PC-9 (cell line): ENCODE data around the gene CLASP1. TPM values are rescaled to one million over a fixed set of nuclear protein-coding genes. Genes with fewer than 3 reads are reported as not detected.

ENCODE experiments used
- BruUV-seq: library from RNA; stranded (reverse); fragments of 400-500 nt; replicated peaks from 2 replicates; lab custom pipeline; 2021; lab: Mats Ljungman, UMichigan
- CTCF ChIA-PET: fragments of 300-600 bp; sonication (Branson Sonifier 250); formaldehyde crosslinking; loops from one replicate; lab custom pipeline; 2022; ENCODE audit warnings: antibody characterized with exemption; lab: Charles Lee
- POLR2A ChIA-PET: fragments of 300-600 bp; sonication (Branson Sonifier 250); formaldehyde crosslinking; loops from one replicate; lab custom pipeline; 2022; ENCODE audit warnings: antibody characterized with exemption; ENCODE audit not compliant: unreplicated experiment; lab: Charles Lee
- DNase-seq, 2 experiments: peaks; one replicate each; pipeline versions ENCODE4 v3.0.0 to v3.0.0-alpha.2; 2015 to 2022; ENCODE audit warnings: mixed read lengths in 1 of 2
- H2AFZ ChIP-seq: fragments of 200-600 bp; sonication (generic); 2 replicates; pipeline ENCODE4 v1.8.1; 2017; ENCODE audit warnings: antibody characterized with exemption
- H3F3A ChIP-seq: fragments of 200-600 bp; sonication (generic); 2 replicates; pipeline ENCODE4 v1.8.1; 2017; ENCODE audit warnings: antibody characterized with exemption, mild to moderate bottlenecking, low read depth; ENCODE audit not compliant: insufficient read depth
- H3K27ac ChIP-seq: fragments of 200-600 bp; sonication (generic); 2 replicates; pipeline ENCODE4 v1.6.1; 2016; ENCODE audit warnings: mixed run types
- H3K27me3 ChIP-seq: fragments of 200-600 bp; sonication (generic); 2 replicates; pipeline ENCODE4 v1.6.1; 2016; ENCODE audit warnings: low read depth, mixed run types; ENCODE audit not compliant: insufficient read depth
- H3K36me3 ChIP-seq: fragments of 200-600 bp; sonication (generic); 2 replicates; pipeline ENCODE4 v1.6.1; 2016; ENCODE audit warnings: low read depth, mixed run types
- H3K4me1 ChIP-seq: fragments of 200-600 bp; sonication (generic); replicated peaks from 2 replicates; pipeline ENCODE4 v1.6.1; 2016; ENCODE audit warnings: mixed run types; ENCODE audit not compliant: insufficient read depth
- H3K4me2 ChIP-seq: fragments of 200-600 bp; sonication (generic); 2 replicates; pipeline ENCODE4 v1.6.1; 2017; ENCODE audit warnings: mixed run types
- H3K4me3 ChIP-seq: fragments of 200-600 bp; sonication (generic); 2 replicates; pipeline ENCODE4 v1.6.1; 2016; ENCODE audit warnings: mixed run types
- H3K79me2 ChIP-seq: fragments of 200-600 bp; sonication (generic); 2 replicates; pipeline ENCODE4 v1.6.1; 2017; ENCODE audit warnings: low read depth, mixed run types
- H3K9me2 ChIP-seq: fragments of 200-600 bp; sonication (generic); 2 replicates; pipeline ENCODE4 v1.8.1; 2017; ENCODE audit warnings: mild to moderate bottlenecking; ENCODE audit not compliant: insufficient read depth
- H3K9me3 ChIP-seq: fragments of 200-600 bp; sonication (generic); 2 replicates; pipeline ENCODE4 v1.8.1; 2016; ENCODE audit warnings: low read depth; ENCODE audit not compliant: insufficient read depth
- H4K20me1 ChIP-seq: fragments of 200-600 bp; sonication (generic); 2 replicates; pipeline ENCODE4 v1.8.1; 2017; ENCODE audit not compliant: insufficient read depth
- EZH2 ChIP-seq: fragments of 200-600 bp; sonication (generic); IDR thresholded peaks from 2 replicates; pipeline ENCODE4 v1.8.0; 2017; ENCODE audit warnings: antibody characterized with exemption, low read depth
- intact Hi-C: fragments of 100-400 bp; cut with micrococcal nuclease; formaldehyde crosslinking; loops from one replicate; pipeline ENCODE4 v1.10.0; 2022; ENCODE audit not compliant: unreplicated experiment
- total RNA-seq: library from RNA; stranded (reverse); gene quantifications from 2 replicates; pipeline ENCODE4 v1.2.3, GENCODE V29; 2021
- TF ChIP-seq, protein P1 (sequence below): fragments of 200-600 bp; sonication (generic); conservative IDR thresholded peaks from 2 replicates; pipeline ENCODE4 v1.6.1; 2017; ENCODE audit warnings: mixed run types, antibody characterized with exemption, mild to moderate bottlenecking, moderate library complexity

Gene CLASP1
- total RNA-seq, 1 experiment from 2014 or later, result 61.8 TPM

DNA sequence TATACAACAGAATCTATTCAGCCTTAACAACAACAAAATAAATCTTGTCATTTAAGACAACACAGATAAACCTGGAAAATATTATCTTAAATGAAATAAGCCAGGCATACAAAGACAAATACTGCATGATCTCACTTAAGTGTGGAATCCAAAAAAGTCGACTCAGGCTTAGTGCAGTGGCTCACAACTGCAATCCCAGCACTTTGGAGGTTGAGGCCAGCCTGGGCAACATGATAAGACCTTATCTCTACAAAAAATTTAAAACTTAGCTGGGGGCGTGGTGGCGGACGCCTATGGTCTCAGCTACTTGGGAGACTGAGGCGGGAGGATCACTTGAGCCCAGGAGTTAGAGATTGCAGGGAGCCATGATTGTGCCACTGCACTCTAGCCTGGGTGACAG lies 193.8 kb downstream of the CLASP1 start:
- H3K79me2 ChIP-seq, result no peaks in the 10 kb centered on the region
- CTCF ChIA-PET, result no interaction called here
- H4K20me1 ChIP-seq, result no peaks in the 10 kb centered on the region; the same call in 1 of the 2 replicates
- no peaks in the 10 kb centered on the region for H3K9me2 ChIP-seq
- DNase-seq, result no peak
- TF ChIP-seq, protein P1, sequence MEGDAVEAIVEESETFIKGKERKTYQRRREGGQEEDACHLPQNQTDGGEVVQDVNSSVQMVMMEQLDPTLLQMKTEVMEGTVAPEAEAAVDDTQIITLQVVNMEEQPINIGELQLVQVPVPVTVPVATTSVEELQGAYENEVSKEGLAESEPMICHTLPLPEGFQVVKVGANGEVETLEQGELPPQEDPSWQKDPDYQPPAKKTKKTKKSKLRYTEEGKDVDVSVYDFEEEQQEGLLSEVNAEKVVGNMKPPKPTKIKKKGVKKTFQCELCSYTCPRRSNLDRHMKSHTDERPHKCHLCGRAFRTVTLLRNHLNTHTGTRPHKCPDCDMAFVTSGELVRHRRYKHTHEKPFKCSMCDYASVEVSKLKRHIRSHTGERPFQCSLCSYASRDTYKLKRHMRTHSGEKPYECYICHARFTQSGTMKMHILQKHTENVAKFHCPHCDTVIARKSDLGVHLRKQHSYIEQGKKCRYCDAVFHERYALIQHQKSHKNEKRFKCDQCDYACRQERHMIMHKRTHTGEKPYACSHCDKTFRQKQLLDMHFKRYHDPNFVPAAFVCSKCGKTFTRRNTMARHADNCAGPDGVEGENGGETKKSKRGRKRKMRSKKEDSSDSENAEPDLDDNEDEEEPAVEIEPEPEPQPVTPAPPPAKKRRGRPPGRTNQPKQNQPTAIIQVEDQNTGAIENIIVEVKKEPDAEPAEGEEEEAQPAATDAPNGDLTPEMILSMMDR, result no peak
- TF ChIP-seq EZH2, result no peak
- H3K4me3 ChIP-seq, result no peak overlapping the region
- no peak overlapping the region for H3K27ac ChIP-seq
- H3K27me3 ChIP-seq, result no peaks in the 10 kb centered on the region
- H3K9me3 ChIP-seq, result no peaks in the 10 kb centered on the region
- intact Hi-C loops, result no loop called here
- H3K4me1 ChIP-seq, result no peaks in the 10 kb centered on the region
- H2AFZ ChIP-seq, result no peak overlapping the region
- no TSS peak for BruUV-seq
- no peaks in the 10 kb centered on the region for H3F3A ChIP-seq
- H3K36me3 ChIP-seq, result peaks cover 39% of the 10 kb centered on the region; the same call in 1 of the 2 replicates
- no peak overlapping the region for H3K4me2 ChIP-seq
- POLR2A ChIA-PET, result no interaction called here

DNA sequence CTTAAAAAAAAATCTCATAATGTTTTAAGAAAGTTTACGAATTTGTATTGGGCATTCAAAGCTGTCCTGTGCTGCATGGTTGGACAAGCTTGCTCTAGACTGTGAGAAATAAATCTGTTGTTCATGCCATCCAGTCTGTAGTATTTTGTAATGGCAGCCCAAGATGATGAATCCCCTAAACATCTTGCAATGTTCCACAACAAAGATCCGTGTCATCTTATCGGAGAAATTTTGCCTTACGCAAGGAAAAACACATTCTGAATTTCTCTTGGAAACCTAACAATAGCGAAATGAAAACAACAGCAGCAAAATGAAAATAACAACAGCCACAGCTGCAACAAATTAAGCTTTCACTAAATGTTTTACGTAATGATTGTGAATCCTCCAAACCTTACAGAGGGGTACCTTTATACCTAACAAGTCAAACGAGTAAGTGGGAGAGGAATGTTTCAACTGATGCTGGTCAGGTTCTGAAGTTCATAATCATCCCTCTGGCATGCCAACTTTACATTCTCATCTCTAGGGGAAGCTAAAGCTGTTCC lies 194.6 kb downstream of the CLASP1 start:
- Histone ChIP-seq H3K9me3 (no peaks in the 10 kb centered on the region), H3K4me2 (no peak overlapping the region), H3K9me2 (no peaks in the 10 kb centered on the region), H3K4me1 (no peaks in the 10 kb centered on the region), H3K27ac (no peak overlapping the region), H3F3A (no peaks in the 10 kb centered on the region), H3K79me2 (no peaks in the 10 kb centered on the region), H3K36me3 (peaks cover 35% of the 10 kb centered on the region; the same call in 1 of the 2 replicates), H4K20me1 (no peaks in the 10 kb centered on the region; the same call in 1 of the 2 replicates), H2AFZ (no peak overlapping the region), H3K4me3 (no peak overlapping the region), H3K27me3 (no peaks in the 10 kb centered on the region)
- ChIA-PET CTCF (no interaction called here), POLR2A (no interaction called here)
- DNase-seq, result no peak
- intact Hi-C loops, result no loop called here
- no TSS peak for BruUV-seq
- no peak for TF ChIP-seq EZH2
- TF ChIP-seq, protein P1, result no peak

- TF ChIP-seq, protein P1, result no peak
- no peak for TF ChIP-seq EZH2
- no peaks in the 10 kb centered on the region for H3K9me2 ChIP-seq
- no peak overlapping the region for H3K4me2 ChIP-seq
- no peaks in the 10 kb centered on the region for H3K27me3 ChIP-seq
- POLR2A ChIA-PET, result no interaction called here
- H3F3A ChIP-seq, result no peaks in the 10 kb centered on the region
- peaks cover 30% of the 10 kb centered on the region; the same call in 1 of the 2 replicates for H3K36me3 ChIP-seq
- DNase-seq, result no peak
- no peaks in the 10 kb centered on the region; the same call in 1 of the 2 replicates for H4K20me1 ChIP-seq
- no peaks in the 10 kb centered on the region for H3K4me1 ChIP-seq
- no peaks in the 10 kb centered on the region for H3K79me2 ChIP-seq
- CTCF ChIA-PET, result no interaction called here
- H3K4me3 ChIP-seq, result no peak overlapping the region
- no peak overlapping the region for H3K27ac ChIP-seq
- BruUV-seq, result no TSS peak
- intact Hi-C loops, result no loop called here
- H3K9me3 ChIP-seq, result no peaks in the 10 kb centered on the region
- no peak overlapping the region for H2AFZ ChIP-seq
Observed at GRCh38 chr2:121451398-121451797, 197.9 kb downstream of the CLASP1 start.
